Stimulated activated memory B cell treated with anti-CD40 and anti-IgM and Interleukin-4, amounts not matched to agents 10 μg/mL and 1 μg/mL and 100 μg/mL, for 72 hours (primary cell): ENCODE results near the gene FCHSD2.
"Not testable (repeated sequence)": the region's sequence is repeated elsewhere in the genome, so short reads cannot be mapped to it uniquely, and the experiment has no call there.

ENCODE experiments used
- ATAC-seq: fragments of 150-1000 bp; cut with Tn5 transposase; 2 replicates; pipeline ENCODE4 v1.10.0; 2021
- H3K27ac Mint-ChIP-seq: one replicate; pipeline ENCODE4 v1.8.0; 2022; ENCODE audit warnings: mild to moderate bottlenecking, mixed read lengths
- H3K27me3 Mint-ChIP-seq: one replicate; pipeline ENCODE4 v1.8.0; 2022; ENCODE audit warnings: mixed read lengths
- H3K36me3 Mint-ChIP-seq: one replicate; pipeline ENCODE4 v1.8.0; 2022; ENCODE audit warnings: mixed read lengths
- H3K4me1 Mint-ChIP-seq: one replicate; pipeline ENCODE4 v1.8.0; 2022; ENCODE audit warnings: mixed read lengths
- H3K4me3 Mint-ChIP-seq: one replicate; pipeline ENCODE4 v1.8.0; 2022; ENCODE audit warnings: mild to moderate bottlenecking, moderate library complexity, mixed read lengths
- H3K9me3 Mint-ChIP-seq: one replicate; pipeline ENCODE4 v1.8.0; 2022; ENCODE audit warnings: mixed read lengths

FCHSD2 gene

GRCh38 chr11:72823105-72823804 lies 318.9 kb downstream of the FCHSD2 start:
- Mint-ChIP-seq H3K4me3 (peak overlapping the region; percentile 22), H3K27me3 (no peaks in the 10 kb centered on the region), H3K36me3 (peaks cover 52% of the 10 kb centered on the region), H3K9me3 (no peaks in the 10 kb centered on the region), H3K4me1 (peaks cover 74% of the 10 kb centered on the region), H3K27ac (peak overlapping the region; percentile 67)
- ATAC-seq: no peak

- peak overlapping the region; percentile 67 for H3K27ac Mint-ChIP-seq
- peak; percentile 89 for ATAC-seq
- peaks cover 62% of the 10 kb centered on the region for H3K36me3 Mint-ChIP-seq
- no peaks in the 10 kb centered on the region for H3K27me3 Mint-ChIP-seq
- H3K9me3 Mint-ChIP-seq: no peaks in the 10 kb centered on the region
- H3K4me1 Mint-ChIP-seq: peaks cover 77% of the 10 kb centered on the region
- peak overlapping the region; percentile 60 for H3K4me3 Mint-ChIP-seq
Observed at GRCh38 chr11:72821920-72822799, 320.0 kb downstream of the FCHSD2 start.

- no peak for ATAC-seq
- Mint-ChIP-seq H3K36me3 (peaks cover 60% of the 10 kb centered on the region), H3K4me1 (peaks cover 75% of the 10 kb centered on the region), H3K27ac (peak overlapping the region; percentile 67), H3K4me3 (peak overlapping the region; percentile 60), H3K27me3 (no peaks in the 10 kb centered on the region), H3K9me3 (no peaks in the 10 kb centered on the region)
Observed at GRCh38 chr11:72821221-72821919, 320.7 kb downstream of the FCHSD2 start.

GRCh38 chr11:72820439-72821139 lies 321.5 kb downstream of the FCHSD2 start:
- Mint-ChIP-seq H3K27me3 (no peaks in the 10 kb centered on the region), H3K27ac (peak overlapping the region; percentile 65), H3K36me3 (peaks cover 60% of the 10 kb centered on the region), H3K9me3 (no peaks in the 10 kb centered on the region), H3K4me1 (peaks cover 75% of the 10 kb centered on the region), H3K4me3 (peak overlapping the region; percentile 38)
- ATAC-seq: no peak

- H3K9me3 Mint-ChIP-seq: no peaks in the 10 kb centered on the region
- H3K27ac Mint-ChIP-seq: no peak overlapping the region
- no peak for ATAC-seq
- peaks cover 69% of the 10 kb centered on the region for H3K4me1 Mint-ChIP-seq
- peaks cover 51% of the 10 kb centered on the region for H3K36me3 Mint-ChIP-seq
- H3K27me3 Mint-ChIP-seq: no peaks in the 10 kb centered on the region
- no peak overlapping the region for H3K4me3 Mint-ChIP-seq
Observed at GRCh38 chr11:72818971-72819370, 323.1 kb downstream of the FCHSD2 start.

GRCh38 chr11:72817966-72818365 lies 324.2 kb downstream of the FCHSD2 start:
- H3K9me3 Mint-ChIP-seq: no peaks in the 10 kb centered on the region
- no peaks in the 10 kb centered on the region for H3K27me3 Mint-ChIP-seq
- H3K4me1 Mint-ChIP-seq: peaks cover 69% of the 10 kb centered on the region
- peaks cover 43% of the 10 kb centered on the region for H3K36me3 Mint-ChIP-seq
- no peak for ATAC-seq
- H3K27ac Mint-ChIP-seq: peak overlapping the region; percentile 6
- H3K4me3 Mint-ChIP-seq: no peak overlapping the region

GRCh38 chr11:72816404-72816990 lies 325.6 kb downstream of the FCHSD2 start:
- Mint-ChIP-seq H3K4me3 (peak overlapping the region; percentile 99), H3K27me3 (no peaks in the 10 kb centered on the region), H3K4me1 (peaks cover 75% of the 10 kb centered on the region), H3K27ac (peak overlapping the region; percentile 94), H3K9me3 (no peaks in the 10 kb centered on the region), H3K36me3 (peaks cover 43% of the 10 kb centered on the region)
- no peak for ATAC-seq

GRCh38 chr11:72815110-72815618 lies 327.0 kb downstream of the FCHSD2 start:
- H3K36me3 Mint-ChIP-seq: peaks cover 39% of the 10 kb centered on the region
- ATAC-seq: no peak
- H3K9me3 Mint-ChIP-seq: no peaks in the 10 kb centered on the region
- H3K4me3 Mint-ChIP-seq: peak overlapping the region; percentile 99
- H3K4me1 Mint-ChIP-seq: peaks cover 68% of the 10 kb centered on the region
- no peaks in the 10 kb centered on the region for H3K27me3 Mint-ChIP-seq
- peak overlapping the region; percentile 94 for H3K27ac Mint-ChIP-seq

- Mint-ChIP-seq H3K36me3 (peaks cover 35% of the 10 kb centered on the region), H3K27ac (peak within 1 kb of the TSS; percentile 94), H3K9me3 (no peaks in the 10 kb centered on the region), H3K4me3 (peak within 1 kb of the TSS; percentile 99), H3K4me1 (peaks cover 67% of the 10 kb centered on the region), H3K27me3 (no peaks in the 10 kb centered on the region)
- ATAC-seq: peak; percentile 90
Observed at GRCh38 chr11:72814286-72815109, 327.6 kb downstream of the FCHSD2 start, which contains the start of gene ATG16L2. Gene ATG16L2 (plus strand): TSS chr11:72814411. CDS start chr11:72814446, 35 bp downstream.

GRCh38 chr11:72813740-72814285 lies 328.3 kb downstream of the FCHSD2 start:
- Mint-ChIP-seq H3K4me1 (peaks cover 67% of the 10 kb centered on the region), H3K36me3 (peaks cover 28% of the 10 kb centered on the region), H3K27me3 (no peaks in the 10 kb centered on the region), H3K27ac (peak overlapping the region; percentile 94), H3K9me3 (no peaks in the 10 kb centered on the region), H3K4me3 (peak overlapping the region; percentile 99)
- peak; percentile 80 for ATAC-seq

- Mint-ChIP-seq H3K27ac (peak overlapping the region; percentile 94), H3K36me3 (peaks cover 23% of the 10 kb centered on the region), H3K4me1 (peaks cover 67% of the 10 kb centered on the region), H3K9me3 (no peaks in the 10 kb centered on the region), H3K4me3 (peak overlapping the region; percentile 99), H3K27me3 (no peaks in the 10 kb centered on the region)
- peak; percentile 44 for ATAC-seq
Observed at GRCh38 chr11:72812967-72813739, 329.0 kb downstream of the FCHSD2 start.

- no peak for ATAC-seq
- H3K4me1 Mint-ChIP-seq: peaks cover 67% of the 10 kb centered on the region
Observed at GRCh38 chr11:72812604-72812966, 329.5 kb downstream of the FCHSD2 start.

GRCh38 chr11:72811686-72812085 lies 330.4 kb downstream of the FCHSD2 start:
- H3K27ac Mint-ChIP-seq, H3K9me3 Mint-ChIP-seq, ATAC-seq, H3K36me3 Mint-ChIP-seq, H3K27me3 Mint-ChIP-seq, H3K4me3 Mint-ChIP-seq: not testable (repeated sequence)
- peaks cover 59% of the 10 kb centered on the region for H3K4me1 Mint-ChIP-seq

More at GRCh38 chr11:72812604-72812966, 329.5 kb downstream of the FCHSD2 start:
- no peaks in the 10 kb centered on the region for H3K9me3 Mint-ChIP-seq
- H3K27ac Mint-ChIP-seq: peak overlapping the region; percentile 94
- H3K4me3 Mint-ChIP-seq: peak overlapping the region; percentile 99
- peaks cover 17% of the 10 kb centered on the region for H3K36me3 Mint-ChIP-seq
- H3K27me3 Mint-ChIP-seq: no peaks in the 10 kb centered on the region
